Hindlimb muscle (tissue), 1 donor: Measurements from ENCODE around the gene ACSS1. TPM values are rescaled to one million over a fixed set of nuclear protein-coding genes. Genes with fewer than 3 reads are reported as not detected.
"Not testable (repeated sequence)": the region's sequence is repeated elsewhere in the genome, so short reads cannot be mapped to it uniquely, and the experiment has no call there.

Source experiments
- DNase-seq: peaks from one replicate; pipeline ENCODE4 v3.0.0-alpha.2; 2013
- polyA plus RNA-seq: library from polyadenylated mRNA; unstranded; fragments of 120-200 nt; gene quantifications from one replicate; pipeline ENCODE4 v1.2.1, GENCODE V29; 2013; ENCODE audit not compliant: insufficient read length

The ACSS1 gene
- polyA plus RNA-seq, 1 donor: 24.4 TPM

GRCh38 chr20:25009218-25010145 lies 48.5 kb downstream of the ACSS1 start:
- DNase-seq: no peak

GRCh38 chr20:25008388-25009217 lies 49.3 kb downstream of the ACSS1 start:
- no peak for DNase-seq

- no peak for DNase-seq
Measured at GRCh38 chr20:25007491-25008305, 50.2 kb downstream of the ACSS1 start.

- DNase-seq: no peak
Measured at GRCh38 chr20:25006431-25007167, 51.3 kb downstream of the ACSS1 start.

GRCh38 chr20:25005661-25006060 lies 52.3 kb downstream of the ACSS1 start:
- DNase-seq: no peak

GRCh38 chr20:25005220-25005619 lies 52.7 kb downstream of the ACSS1 start:
- DNase-seq: no peak

GRCh38 chr20:25003002-25003401 lies 54.9 kb downstream of the ACSS1 start:
- DNase-seq: no peak

GRCh38 chr20:25001323-25001722 lies 56.6 kb downstream of the ACSS1 start:
- DNase-seq: not testable (repeated sequence)

- DNase-seq: no peak
Measured at GRCh38 chr20:25000268-25000801, 57.6 kb downstream of the ACSS1 start.

GRCh38 chr20:24999568-24999967 lies 58.4 kb downstream of the ACSS1 start:
- DNase-seq: no peak

GRCh38 chr20:24998631-24999445 lies 59.1 kb downstream of the ACSS1 start:
- DNase-seq: no peak

- DNase-seq: no peak
Measured at GRCh38 chr20:24998121-24998520, 59.8 kb downstream of the ACSS1 start.

GRCh38 chr20:24996449-24997377 lies 61.2 kb downstream of the ACSS1 start:
- DNase-seq: no peak

GRCh38 chr20:24995741-24996448 lies 62.0 kb downstream of the ACSS1 start:
- DNase-seq: no peak

GRCh38 chr20:24994470-24995368 lies 63.2 kb downstream of the ACSS1 start:
- peak; percentile 82 for DNase-seq

GRCh38 chr20:24994186-24994465 lies 63.8 kb downstream of the ACSS1 start:
- no peak for DNase-seq

GRCh38 chr20:24993337-24994185 lies 64.4 kb downstream of the ACSS1 start:
- DNase-seq: peak; percentile 33
